Adrenal gland (tissue), 12 donors: ENCODE measurements around the gene PSG5. TPM values are rescaled to one million over a fixed set of nuclear protein-coding genes. Genes with fewer than 3 reads are reported as not detected.
A peak's percentile ranks its signal among the peaks of the same experiment; 100 is the strongest.
"Not testable (repeated sequence)": the region's sequence is repeated elsewhere in the genome, so short reads cannot be mapped to it uniquely, and the experiment has no call there.

Experiments
- DNase-seq, 7 donors: peaks; one replicate each; pipeline ENCODE4 v3.0.0-alpha.2; 2019 to 2020
- H3K27ac ChIP-seq, 5 donors: fragments of 200-600 bp; sonication (generic) in 4 of 5; 1 replicate in 3 of 5; 2 replicates in 2 of 5; pipeline versions ENCODE4 v1.5.1 to v1.8.0; 2016 to 2020; ENCODE audit warnings: mild to moderate bottlenecking in 1 of 5
- H3K27me3 ChIP-seq: fragments of 200-600 bp; 2 replicates; pipeline ENCODE4 v1.8.0; 2021
- H3K36me3 ChIP-seq, 2 donors: fragments of 200-600 bp; replicated peaks in 1 of 2; 1 replicate in 1 of 2; 2 replicates in 1 of 2; pipeline versions ENCODE4 v1.5.1 to v1.8.0; 2018 to 2022
- H3K4me1 ChIP-seq, 2 donors: fragments of 200-600 bp; replicated peaks in 1 of 2; 1 replicate in 1 of 2; 2 replicates in 1 of 2; pipeline versions ENCODE4 v1.5.1 to v1.8.0; 2018 to 2021
- H3K4me3 ChIP-seq, 4 donors: fragments of 200-600 bp; sonication (generic) in 3 of 4; one replicate each; pipeline ENCODE4 v1.5.1; 2016 to 2018
- H3K9me3 ChIP-seq, 3 donors: fragments of 200-600 bp; sonication (generic) in 1 of 3; replicated peaks in 1 of 3; 1 replicate in 2 of 3; 2 replicates in 1 of 3; pipeline versions ENCODE4 v1.5.1 to v1.8.0; 2016 to 2021
- CTCF ChIP-seq, 6 experiments: fragments of 450-650 bp in 4 of 6; fragments of 200-600 bp in 2 of 6; sonication (generic) in 1 of 6; IDR thresholded peaks; 1 replicate in 5 of 6; 2 replicates in 1 of 6; pipeline versions ENCODE4 v1.5.1 to v1.8.0; 2016 to 2021; ENCODE audit warnings: antibody characterized with exemption in 6 of 6, mild to moderate bottlenecking in 2 of 6, moderate library complexity in 1 of 6
- POLR2A ChIP-seq, 2 donors: fragments of 450-650 bp; IDR thresholded peaks; one replicate each; pipeline ENCODE4 v1.6.1; 2017; ENCODE audit warnings: antibody characterized with exemption in 2 of 2, mild to moderate bottlenecking in 2 of 2, moderate library complexity in 1 of 2
- WGBS, 4 donors: extraction: QIAGEN DNeasy Blood & Tissue Kit in 2 of 4; methylation state at CpG; one replicate each; pipeline versions ENCODE4 v1.1.5 to v1.1.7; 2013 to 2017; 5-methylcytosine and 5-hydroxymethylcytosine counted together
- intact Hi-C, 2 donors: fragments of 100-400 bp; cut with DNase I; formaldehyde crosslinking; loops; one replicate each; pipeline versions ENCODE4 v1.14.1 to v1.15.0; 2022 to 2023
- polyA plus RNA-seq, 3 donors: library from polyadenylated mRNA; stranded (reverse); fragments of 200-250 nt in 2 of 3; fragments of 350-450 nt in 1 of 3; fragmentation: Illumina TruSeq in 1 of 3; extraction: RNeasy Lipid Tissue Mini Kit (QIAGEN cat#74804) in 1 of 3; gene quantifications; one replicate each; pipeline ENCODE4 v1.2.3, GENCODE V29; 2013 to 2014
- total RNA-seq, 9 donors: library from RNA; depleted of rRNA in 4 of 9; stranded (reverse); fragments of >200 nt in 4 of 9; fragments of 120-200 nt in 1 of 9; fragmentation: NEBNext Ultra II Directional in 1 of 9; extraction: Animal tissue kit (Norgen Biotek cat#: 25700) in 1 of 9; gene quantifications; one replicate each; pipeline versions ENCODE4 v1.1.0 to v1.2.4, GENCODE V29; 2013 to 2023
- donor health status: healthy with polysubstance abuse.
- donor health status: Bipolar disorder and iron deficiency.
- donor health status: DM: yes; HTN: yes; CAD: no.
- donor health status: DM: no; HTN: no; CAD: no.
- donor health status: DM: no; HTN: no; CAD: no.
- donor health status: DM: yes; HTN: yes; CAD: no.

Gene PSG5
- total and polyA plus RNA-seq, 12 donors = not detected

GRCh38 chr19:43179569-43180147 is 6.7 kb downstream of the PSG5 start:
- H3K4me3 ChIP-seq, H3K36me3 ChIP-seq, intact Hi-C loops, H3K27me3 ChIP-seq, H3K9me3 ChIP-seq, H3K4me1 ChIP-seq, H3K27ac ChIP-seq: not testable (repeated sequence)
- 11 to 20% (median 17%) methylated on average over 1 of the region's 1 CpG; no CpG with 5 or more reads in 1 of the 4 donors for WGBS, 4 donors
- TF ChIP-seq CTCF (IDR thresholded peaks at IDR 0.05) = peak in 5 of 6 experiments; percentile 19 to 37 (median 26)
- DNase-seq = peak in 5 of 7 donors; percentile 28 to 58 (median 37)

- H3K4me1 ChIP-seq, H3K9me3 ChIP-seq, H3K27me3 ChIP-seq, intact Hi-C loops, H3K36me3 ChIP-seq, DNase-seq, H3K4me3 ChIP-seq, H3K27ac ChIP-seq: not testable (repeated sequence)
- WGBS, 4 donors = 88 to 93% methylated on average over 2 to 3 of the region's 3 CpGs; no CpG with 5 or more reads in 2 of the 4 donors
Measured at GRCh38 chr19:43178577-43178976, 7.8 kb downstream of the PSG5 start.

GRCh38 chr19:43165906-43166305 is 20.4 kb downstream of the PSG5 start:
- intact Hi-C loops, H3K4me3 ChIP-seq, H3K27me3 ChIP-seq, H3K4me1 ChIP-seq, H3K27ac ChIP-seq, DNase-seq, H3K36me3 ChIP-seq, H3K9me3 ChIP-seq: not testable (repeated sequence)
- 50 to 68% (median 57%) methylated on average over 3 of the region's 3 CpGs for WGBS, 4 donors

GRCh38 chr19:43163135-43163534 is 23.2 kb downstream of the PSG5 start:
- H3K4me3 ChIP-seq, H3K27ac ChIP-seq, intact Hi-C loops, H3K27me3 ChIP-seq, H3K9me3 ChIP-seq, H3K36me3 ChIP-seq, H3K4me1 ChIP-seq, DNase-seq: not testable (repeated sequence)
- 70 to 83% (median 72%) methylated on average over 3 of the region's 3 CpGs for WGBS, 4 donors

GRCh38 chr19:43162261-43162660 is 24.1 kb downstream of the PSG5 start:
- DNase-seq, H3K27me3 ChIP-seq, H3K36me3 ChIP-seq, H3K9me3 ChIP-seq, H3K27ac ChIP-seq, intact Hi-C loops, H3K4me1 ChIP-seq, H3K4me3 ChIP-seq: not testable (repeated sequence)
- WGBS, 4 donors = 28 to 43% (median 36%) methylated on average over 2 of the region's 2 CpGs

GRCh38 chr19:43152214-43152613 is 34.1 kb downstream of the PSG5 start:
- no peaks in the 10 kb centered on the region for H3K9me3 ChIP-seq
- DNase-seq = no peak
- intact Hi-C loops = no loop called here
- no peak overlapping the region for H3K4me3 ChIP-seq
- WGBS, 4 donors = 67 to 71% (median 69%) methylated on average over 4 of the region's 4 CpGs
- no peaks in the 10 kb centered on the region for H3K4me1 ChIP-seq
- no peak for TF ChIP-seq CTCF (IDR thresholded peaks at IDR 0.05)
- no peak for TF ChIP-seq POLR2A (IDR thresholded peaks at IDR 0.05)
- H3K27me3 ChIP-seq = no peaks in the 10 kb centered on the region
- H3K36me3 ChIP-seq = no peaks in the 10 kb centered on the region
- H3K27ac ChIP-seq = no peak overlapping the region

- H3K4me3 ChIP-seq, H3K36me3 ChIP-seq, H3K9me3 ChIP-seq, DNase-seq, H3K27ac ChIP-seq, H3K4me1 ChIP-seq, H3K27me3 ChIP-seq, intact Hi-C loops: not testable (repeated sequence)
- WGBS, 4 donors = 67 to 72% (median 71%) methylated on average over 7 of the region's 7 CpGs
Measured at GRCh38 chr19:43149788-43150187, 36.5 kb downstream of the PSG5 start.
